AG09309 (cell line): ENCODE data around the gene SASH1.

Experiments
- DNase-seq: peaks from one replicate; pipeline ENCODE4 v3.0.0-alpha.2; 2010; ENCODE audit warnings: low read depth
- H3K4me3 ChIP-seq: 2 replicates; pipeline ENCODE4 v1.5.1; 2011; ENCODE audit warnings: mild to moderate bottlenecking, low read depth, low read length, moderate library complexity; ENCODE audit not compliant: control insufficient read depth
- TF ChIP-seq, protein P1 (sequence below): IDR thresholded peaks from 2 replicates; pipeline ENCODE4 v1.5.1; 2011; ENCODE audit warnings: mild to moderate bottlenecking, low read depth, low read length, inconsistent platforms; ENCODE audit not compliant: insufficient read depth, control insufficient read depth; ENCODE audit errors: missing control alignments

The SASH1 gene

DNA sequence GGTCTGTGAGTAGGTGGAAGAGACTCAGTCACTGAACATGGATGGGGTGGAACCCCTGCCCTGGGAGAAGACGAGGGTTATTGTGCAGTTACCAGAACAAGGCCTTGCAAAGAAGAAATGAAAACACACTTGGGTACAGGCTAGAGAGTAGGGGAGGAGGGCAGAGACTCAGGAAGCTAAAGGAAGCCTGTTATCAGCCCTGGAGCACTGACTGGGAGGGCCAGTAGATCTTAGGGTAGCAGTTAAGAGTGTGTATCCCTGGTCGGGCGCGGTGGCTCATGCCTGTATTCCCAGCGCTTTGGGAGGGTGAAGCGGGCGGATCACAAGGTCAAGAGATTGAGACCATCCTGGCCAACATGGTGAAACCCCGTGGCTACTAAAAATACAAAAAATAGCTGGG is 74.4 kb downstream of the SASH1 start:
- TF ChIP-seq, protein P1, sequence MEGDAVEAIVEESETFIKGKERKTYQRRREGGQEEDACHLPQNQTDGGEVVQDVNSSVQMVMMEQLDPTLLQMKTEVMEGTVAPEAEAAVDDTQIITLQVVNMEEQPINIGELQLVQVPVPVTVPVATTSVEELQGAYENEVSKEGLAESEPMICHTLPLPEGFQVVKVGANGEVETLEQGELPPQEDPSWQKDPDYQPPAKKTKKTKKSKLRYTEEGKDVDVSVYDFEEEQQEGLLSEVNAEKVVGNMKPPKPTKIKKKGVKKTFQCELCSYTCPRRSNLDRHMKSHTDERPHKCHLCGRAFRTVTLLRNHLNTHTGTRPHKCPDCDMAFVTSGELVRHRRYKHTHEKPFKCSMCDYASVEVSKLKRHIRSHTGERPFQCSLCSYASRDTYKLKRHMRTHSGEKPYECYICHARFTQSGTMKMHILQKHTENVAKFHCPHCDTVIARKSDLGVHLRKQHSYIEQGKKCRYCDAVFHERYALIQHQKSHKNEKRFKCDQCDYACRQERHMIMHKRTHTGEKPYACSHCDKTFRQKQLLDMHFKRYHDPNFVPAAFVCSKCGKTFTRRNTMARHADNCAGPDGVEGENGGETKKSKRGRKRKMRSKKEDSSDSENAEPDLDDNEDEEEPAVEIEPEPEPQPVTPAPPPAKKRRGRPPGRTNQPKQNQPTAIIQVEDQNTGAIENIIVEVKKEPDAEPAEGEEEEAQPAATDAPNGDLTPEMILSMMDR, result no peak
- DNase-seq, result no peak
- no peak overlapping the region for H3K4me3 ChIP-seq

DNA sequence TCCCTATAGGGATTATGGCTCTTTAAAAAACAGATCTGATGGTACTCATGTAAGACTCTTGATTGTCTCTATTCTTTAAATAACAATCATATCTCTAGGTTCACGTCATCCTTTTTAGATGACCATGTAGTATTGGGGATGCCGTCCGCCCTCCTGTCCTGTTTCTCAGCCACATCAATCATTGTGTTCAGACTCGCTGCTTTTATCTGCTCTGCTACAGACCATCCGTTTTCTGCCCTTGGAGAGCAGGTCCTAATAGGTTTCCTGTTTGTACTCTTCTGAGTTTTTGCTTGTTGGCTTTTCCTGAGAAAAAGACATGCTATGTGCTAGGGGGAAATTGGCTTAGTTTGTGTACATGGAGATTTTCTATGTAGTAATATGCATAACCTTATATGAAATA is 76.8 kb downstream of the SASH1 start:
- no peak overlapping the region for H3K4me3 ChIP-seq
- TF ChIP-seq, protein P1, result no peak
- DNase-seq, result no peak

DNA sequence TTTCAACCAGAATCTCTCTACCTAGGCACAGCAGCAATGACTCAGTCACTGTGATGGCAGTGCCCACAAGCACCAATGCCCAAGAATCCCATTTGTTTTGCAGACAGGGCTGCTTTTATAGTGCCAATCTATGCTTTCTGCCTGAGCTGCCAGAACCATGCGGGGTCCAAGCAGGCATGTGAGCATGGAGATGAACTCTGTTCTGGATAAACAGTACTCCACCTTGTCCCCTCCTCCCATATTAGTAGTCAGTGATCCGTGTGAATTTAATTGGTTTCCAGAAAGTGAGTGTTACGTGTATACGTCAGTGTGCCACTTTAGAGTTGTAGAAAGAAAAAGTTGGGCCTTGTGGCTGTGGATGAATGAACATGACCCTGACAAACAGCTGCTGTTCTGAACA is 79.4 kb downstream of the SASH1 start:
- TF ChIP-seq, protein P1, result no peak
- DNase-seq, result no peak
- H3K4me3 ChIP-seq, result no peak overlapping the region

DNA sequence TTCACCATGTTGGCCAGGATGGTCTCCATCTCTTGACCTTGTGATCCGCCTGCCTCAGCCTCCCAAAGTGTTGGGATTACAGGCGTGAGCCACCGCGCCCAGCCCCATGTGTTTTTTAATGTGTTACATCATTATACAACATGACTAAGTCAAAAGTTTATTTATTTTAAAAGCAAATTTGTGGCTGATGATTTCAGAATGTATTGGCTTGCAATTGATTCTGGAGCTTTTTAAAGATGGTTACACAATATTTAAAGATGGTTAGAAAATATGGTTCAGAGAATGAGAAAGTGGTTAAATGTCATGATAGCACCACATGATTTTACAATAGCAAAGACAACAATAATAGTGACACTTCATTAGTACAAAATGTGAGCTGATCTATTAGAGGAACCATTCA is 80.5 kb downstream of the SASH1 start:
- TF ChIP-seq, protein P1, result no peak
- no peak for DNase-seq
- H3K4me3 ChIP-seq, result no peak overlapping the region

DNA sequence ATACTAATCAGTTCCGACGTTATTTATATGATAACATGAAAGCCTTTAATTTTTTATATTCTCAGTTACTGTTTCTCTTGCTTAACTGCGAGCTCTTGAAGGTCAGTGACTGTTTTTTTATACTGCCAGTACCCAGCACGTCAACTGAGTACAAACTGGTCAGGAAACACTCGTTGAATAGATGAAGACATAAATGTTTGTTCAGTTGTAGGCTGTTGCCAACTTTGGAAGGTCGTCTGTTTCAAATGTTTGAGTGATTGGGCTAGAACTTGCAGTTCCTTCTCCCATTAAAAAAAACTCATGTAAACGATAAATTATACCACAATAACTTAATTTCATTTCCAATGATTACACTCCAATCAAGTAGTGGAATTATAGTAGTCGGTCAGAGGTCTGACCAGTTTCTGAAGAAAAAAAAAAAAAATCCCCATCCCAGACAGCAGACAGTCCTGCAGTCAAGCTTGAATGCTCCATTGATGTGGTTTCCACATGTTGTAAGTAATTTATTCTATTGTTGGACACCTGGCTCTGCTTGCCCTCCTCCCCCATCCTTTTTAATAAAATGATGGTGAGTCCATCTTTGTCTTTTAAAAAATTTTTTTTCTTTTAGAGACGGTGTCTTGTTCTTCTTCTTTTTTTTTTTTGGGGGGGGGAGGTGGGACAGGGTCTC is 81.1 kb downstream of the SASH1 start:
- TF ChIP-seq, protein P1, result no peak
- no peak overlapping the region for H3K4me3 ChIP-seq
- no peak for DNase-seq

DNA sequence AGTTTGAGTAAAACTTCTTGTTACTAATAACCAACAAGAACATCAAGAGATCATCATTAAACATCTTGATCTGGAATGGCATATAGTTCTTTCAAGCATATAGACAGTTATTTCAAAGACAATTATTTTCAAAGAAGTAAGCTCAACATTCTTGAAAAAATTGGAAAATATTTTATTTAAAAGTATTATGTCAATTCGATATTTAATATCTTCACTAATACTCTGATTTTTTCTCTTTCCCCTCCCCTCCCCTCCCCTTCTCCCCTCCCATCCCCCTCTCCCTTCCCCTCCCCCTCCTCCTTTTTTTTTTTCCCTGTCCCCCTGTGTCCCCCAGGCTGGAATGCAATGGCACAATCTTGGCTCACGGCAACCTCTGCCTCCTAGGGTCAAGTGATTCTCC is 82.8 kb downstream of the SASH1 start:
- no peak overlapping the region for H3K4me3 ChIP-seq
- TF ChIP-seq, protein P1, result no peak
- DNase-seq, result no peak
